K562 (cell line): ENCODE measurements around the gene PRIM1. TPM values are rescaled to one million over a fixed set of nuclear protein-coding genes. Genes with fewer than 3 reads are reported as not detected.

Experiments used
- BCL6 ChIP-seq: fragments of 250-450 bp; sonication (Bioruptor Pico); IDR thresholded peaks from 2 replicates; pipeline ENCODE4 v1.4.0; 2020
- BHLHE40 ChIP-seq: IDR thresholded peaks from 2 replicates; pipeline ENCODE4 v1.6.1; 2011; ENCODE audit warnings: low read length, improper control_type of control experiment
- CC2D1A ChIP-seq: fragments of 450-650 bp; IDR thresholded peaks from 2 replicates; pipeline ENCODE4 v1.6.1; 2017; ENCODE audit warnings: mild to moderate bottlenecking
- FUS ChIP-seq: fragments of 200-400 bp; formaldehyde crosslinking; optimal IDR thresholded peaks from 2 replicates; pipeline ENCODE3; 2017; ENCODE audit warnings: low read depth, low read length
- GATAD2A ChIP-seq: fragments of 450-650 bp; IDR thresholded peaks from 2 replicates; pipeline ENCODE4 v1.6.1; 2017
- KDM1A ChIP-seq, 2 experiments: fragments of 450-650 bp; IDR thresholded peaks; 2 replicates each; pipeline ENCODE4 v1.6.1; 2016; ENCODE audit warnings: mild to moderate bottlenecking in 2 of 2
- MBD2 ChIP-seq: sonication (generic); IDR thresholded peaks from 2 replicates; pipeline ENCODE4 v1.6.1; 2016; ENCODE audit warnings: low read depth, borderline replicate concordance
- MCM3 ChIP-seq: fragments of 450-650 bp; IDR thresholded peaks from 2 replicates; pipeline ENCODE4 v1.6.1; 2016
- NFXL1 ChIP-seq: fragments of 450-650 bp; formaldehyde crosslinking; IDR thresholded peaks from 2 replicates; pipeline ENCODE4 v1.4.0; 2021; ENCODE audit warnings: mild to moderate bottlenecking
- PHB ChIP-seq: fragments of 250-450 bp; sonication (Bioruptor Pico); IDR thresholded peaks from 2 replicates; pipeline ENCODE4 v1.5.0; 2021
- RBM14 ChIP-seq: fragments of 200-400 bp; formaldehyde crosslinking; IDR thresholded peaks from 2 replicates; pipeline ENCODE4 v1.6.1; 2018; ENCODE audit warnings: low read depth, mild to moderate bottlenecking, low read length, moderate library complexity, borderline replicate concordance; ENCODE audit not compliant: insufficient read depth
- SAFB2 ChIP-seq: fragments of 200-400 bp; formaldehyde crosslinking; IDR thresholded peaks from 2 replicates; pipeline ENCODE4 v1.6.1; 2018; ENCODE audit warnings: borderline replicate concordance, low read length, low read depth, moderate library complexity; ENCODE audit not compliant: severe bottlenecking
- SRSF3 ChIP-seq: fragments of 200-400 bp; formaldehyde crosslinking; IDR thresholded peaks from 2 replicates; pipeline ENCODE4 v1.6.1; 2016; ENCODE audit warnings: mild to moderate bottlenecking, low read length, moderate library complexity; ENCODE audit not compliant: insufficient read depth
- TCF7 ChIP-seq: sonication (generic); IDR thresholded peaks from 2 replicates; pipeline ENCODE4 v1.6.1; 2016; ENCODE audit warnings: antibody characterized with exemption, borderline replicate concordance
- TCF7L2 ChIP-seq: fragments of 150-350 bp; IDR thresholded peaks from 2 replicates; pipeline ENCODE4 v1.6.1; 2016; ENCODE audit warnings: low read depth, mild to moderate bottlenecking, low read length, moderate library complexity
- ZNF134 ChIP-seq: fragments of 250-450 bp; sonication (Bioruptor Pico); conservative IDR thresholded peaks from 2 replicates; pipeline ENCODE4 v1.4.0; 2020
- ZNF174 ChIP-seq: fragments of 250-450 bp; sonication (Bioruptor Pico); IDR thresholded peaks from 2 replicates; pipeline ENCODE4 v1.4.0; 2020; ENCODE audit warnings: mild to moderate bottlenecking
- ZNF23 ChIP-seq: fragments of 250-450 bp; sonication (Bioruptor Pico); IDR thresholded peaks from 2 replicates; pipeline ENCODE4 v1.4.0; 2020; ENCODE audit warnings: mild to moderate bottlenecking
- ZNF57 ChIP-seq: fragments of 450-650 bp; formaldehyde crosslinking; IDR thresholded peaks from 2 replicates; pipeline ENCODE4 v1.4.0; 2020; ENCODE audit warnings: mild to moderate bottlenecking, moderate library complexity
- ZNF764 ChIP-seq: fragments of 250-450 bp; sonication (Bioruptor Pico); IDR thresholded peaks from 2 replicates; pipeline ENCODE4 v1.4.0; 2020; ENCODE audit warnings: low read depth, mild to moderate bottlenecking, moderate library complexity
- polyA plus RNA-seq, 8 experiments: library from polyadenylated mRNA; depleted of rRNA in 4 of 8; stranded (reverse) in 5 of 8; unstranded in 3 of 8; fragments of >200 nt; fragmentation: Nextera tagmentation in 2 of 8; fragmentation: Illumina TruSeq in 1 of 8; extraction: Ambion mirVana in 2 of 8; extraction: Trizol in 1 of 8; gene quantifications; 2 replicates each; pipeline versions ENCODE4 v1.2.1 to v1.2.3, GENCODE V29; 2011 to 2014; ENCODE audit warnings: inconsistent platforms in 1 of 8, missing spikeins in 1 of 8
- total RNA-seq, 7 experiments: library from RNA; depleted of rRNA in 6 of 7; stranded (reverse); fragments of >200 nt in 6 of 7; fragmentation: Illumina TruSeq in 2 of 7; extraction: Trizol in 2 of 7; gene quantifications; 2 replicates each; pipeline versions ENCODE4 v1.2.1 to v1.2.3, GENCODE V29; 2011 to 2021; ENCODE audit warnings: low replicate concordance in 1 of 7
- TF ChIP-seq, protein P1 (sequence below): fragments of 200-800 bp; sonication (Bioruptor generic); IDR thresholded peaks from 2 replicates; pipeline ENCODE4 v1.6.1; 2016; ENCODE audit warnings: missing genetic modification characterization, missing compliant biosample characterization
- TF ChIP-seq, protein P2 (sequence below): sonication (generic); formaldehyde crosslinking; IDR thresholded peaks from 2 replicates; pipeline ENCODE4 v1.9.0; 2022; ENCODE audit warnings: mild to moderate bottlenecking, missing genetic modification reagents
- TF ChIP-seq, protein P3 (sequence below): fragments of 450-650 bp; IDR thresholded peaks from 2 replicates; pipeline ENCODE4 v1.6.1; 2014; ENCODE audit warnings: low read depth, mild to moderate bottlenecking, moderate library complexity, borderline replicate concordance

PRIM1 gene
- total and polyA plus RNA-seq, 9 of the 15 experiments (the other 6 are each of a cell fraction or from before 2014, with no cell fraction given), result 67.2 to 179 (median 140) TPM

DNA sequence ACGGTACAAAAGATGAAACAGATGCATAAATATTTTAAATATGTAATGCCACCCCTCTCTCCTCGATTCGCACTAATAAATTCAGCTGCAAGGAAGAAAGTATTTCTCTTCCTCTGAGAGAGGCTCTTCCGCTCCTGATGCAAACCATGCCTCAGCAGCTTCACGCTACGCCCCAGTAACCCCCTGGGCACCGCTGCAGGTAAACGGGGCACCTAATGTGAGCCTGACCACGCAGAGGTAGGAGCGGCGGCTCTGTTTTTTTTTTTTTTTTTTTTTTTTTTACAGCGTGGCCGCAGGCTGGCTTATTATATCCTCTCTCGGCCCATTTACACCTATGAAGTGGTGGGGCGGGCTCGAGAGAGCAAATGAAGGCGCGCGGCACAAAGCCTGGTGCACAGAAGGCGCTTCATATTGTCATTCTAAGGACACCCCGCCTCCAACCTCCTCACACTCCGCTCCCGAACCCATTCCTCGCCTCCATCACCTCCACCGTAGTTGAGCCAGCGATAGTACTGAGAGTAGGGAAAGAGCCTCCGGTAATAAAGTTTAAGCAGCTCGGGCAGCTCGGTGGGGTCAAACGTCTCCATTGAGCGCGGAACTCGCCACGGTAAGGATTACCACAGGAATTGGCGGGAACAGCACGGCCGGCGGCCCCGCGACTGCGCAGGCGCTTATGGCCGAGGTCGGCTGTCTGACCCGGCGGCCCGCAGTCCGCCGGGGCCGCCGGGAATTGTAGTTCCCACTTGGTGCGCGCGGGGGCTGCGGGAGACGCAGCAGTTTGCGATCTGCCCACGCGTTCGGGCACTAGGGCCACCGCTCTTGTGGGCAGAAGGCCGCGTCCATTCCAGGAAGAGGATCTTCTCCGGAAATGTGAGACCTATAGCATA lies at the start of gene PRIM1 (continued):
- TF ChIP-seq, protein P1, sequence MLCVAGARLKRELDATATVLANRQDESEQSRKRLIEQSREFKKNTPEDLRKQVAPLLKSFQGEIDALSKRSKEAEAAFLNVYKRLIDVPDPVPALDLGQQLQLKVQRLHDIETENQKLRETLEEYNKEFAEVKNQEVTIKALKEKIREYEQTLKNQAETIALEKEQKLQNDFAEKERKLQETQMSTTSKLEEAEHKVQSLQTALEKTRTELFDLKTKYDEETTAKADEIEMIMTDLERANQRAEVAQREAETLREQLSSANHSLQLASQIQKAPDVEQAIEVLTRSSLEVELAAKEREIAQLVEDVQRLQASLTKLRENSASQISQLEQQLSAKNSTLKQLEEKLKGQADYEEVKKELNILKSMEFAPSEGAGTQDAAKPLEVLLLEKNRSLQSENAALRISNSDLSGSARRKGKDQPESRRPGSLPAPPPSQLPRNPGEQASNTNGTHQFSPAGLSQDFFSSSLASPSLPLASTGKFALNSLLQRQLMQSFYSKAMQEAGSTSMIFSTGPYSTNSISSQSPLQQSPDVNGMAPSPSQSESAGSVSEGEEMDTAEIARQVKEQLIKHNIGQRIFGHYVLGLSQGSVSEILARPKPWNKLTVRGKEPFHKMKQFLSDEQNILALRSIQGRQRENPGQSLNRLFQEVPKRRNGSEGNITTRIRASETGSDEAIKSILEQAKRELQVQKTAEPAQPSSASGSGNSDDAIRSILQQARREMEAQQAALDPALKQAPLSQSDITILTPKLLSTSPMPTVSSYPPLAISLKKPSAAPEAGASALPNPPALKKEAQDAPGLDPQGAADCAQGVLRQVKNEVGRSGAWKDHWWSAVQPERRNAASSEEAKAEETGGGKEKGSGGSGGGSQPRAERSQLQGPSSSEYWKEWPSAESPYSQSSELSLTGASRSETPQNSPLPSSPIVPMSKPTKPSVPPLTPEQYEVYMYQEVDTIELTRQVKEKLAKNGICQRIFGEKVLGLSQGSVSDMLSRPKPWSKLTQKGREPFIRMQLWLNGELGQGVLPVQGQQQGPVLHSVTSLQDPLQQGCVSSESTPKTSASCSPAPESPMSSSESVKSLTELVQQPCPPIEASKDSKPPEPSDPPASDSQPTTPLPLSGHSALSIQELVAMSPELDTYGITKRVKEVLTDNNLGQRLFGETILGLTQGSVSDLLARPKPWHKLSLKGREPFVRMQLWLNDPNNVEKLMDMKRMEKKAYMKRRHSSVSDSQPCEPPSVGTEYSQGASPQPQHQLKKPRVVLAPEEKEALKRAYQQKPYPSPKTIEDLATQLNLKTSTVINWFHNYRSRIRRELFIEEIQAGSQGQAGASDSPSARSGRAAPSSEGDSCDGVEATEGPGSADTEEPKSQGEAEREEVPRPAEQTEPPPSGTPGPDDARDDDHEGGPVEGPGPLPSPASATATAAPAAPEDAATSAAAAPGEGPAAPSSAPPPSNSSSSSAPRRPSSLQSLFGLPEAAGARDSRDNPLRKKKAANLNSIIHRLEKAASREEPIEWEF (CRISPR knock-in tag), result 0 out of 2 replicates have a peak, but pooled peaks have one; percentile 19
- no peak for TF ChIP-seq BCL6 (CRISPR knock-in tag)
- no peak for TF ChIP-seq SRSF3
- TF ChIP-seq GATAD2A, result peak; percentile 24; the same call in 1 of the 2 replicates
- peak; percentile 35; the same call in 1 of the 2 replicates for TF ChIP-seq BHLHE40
- TF ChIP-seq ZNF23, result no peak
- no peak for TF ChIP-seq RBM14
- no peak for TF ChIP-seq TCF7L2
- TF ChIP-seq ZNF174 (CRISPR knock-in tag), result no peak
- no peak for TF ChIP-seq KDM1A (IDR thresholded peaks at IDR 0.05)
- TF ChIP-seq FUS, result no peak
- TF ChIP-seq PHB, result no peak
- TF ChIP-seq ZNF764 (CRISPR knock-in tag), result no peak
- no peak for TF ChIP-seq ZNF134 (CRISPR knock-in tag)
- no peak for TF ChIP-seq TCF7
- TF ChIP-seq SAFB2, result no peak
- TF ChIP-seq NFXL1 (CRISPR knock-in tag), result no peak
- TF ChIP-seq, protein P2, sequence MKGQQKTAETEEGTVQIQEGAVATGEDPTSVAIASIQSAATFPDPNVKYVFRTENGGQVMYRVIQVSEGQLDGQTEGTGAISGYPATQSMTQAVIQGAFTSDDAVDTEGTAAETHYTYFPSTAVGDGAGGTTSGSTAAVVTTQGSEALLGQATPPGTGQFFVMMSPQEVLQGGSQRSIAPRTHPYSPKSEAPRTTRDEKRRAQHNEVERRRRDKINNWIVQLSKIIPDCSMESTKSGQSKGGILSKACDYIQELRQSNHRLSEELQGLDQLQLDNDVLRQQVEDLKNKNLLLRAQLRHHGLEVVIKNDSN, result 0 out of 2 replicates have a peak, but pooled peaks have one; percentile 11
- TF ChIP-seq MCM3, result no peak
- no peak for TF ChIP-seq ZNF57 (CRISPR knock-in tag)
- peak; percentile 43; the same call in 1 of the 2 replicates for TF ChIP-seq MBD2
- no peak for TF ChIP-seq CC2D1A
- TF ChIP-seq, protein P3, sequence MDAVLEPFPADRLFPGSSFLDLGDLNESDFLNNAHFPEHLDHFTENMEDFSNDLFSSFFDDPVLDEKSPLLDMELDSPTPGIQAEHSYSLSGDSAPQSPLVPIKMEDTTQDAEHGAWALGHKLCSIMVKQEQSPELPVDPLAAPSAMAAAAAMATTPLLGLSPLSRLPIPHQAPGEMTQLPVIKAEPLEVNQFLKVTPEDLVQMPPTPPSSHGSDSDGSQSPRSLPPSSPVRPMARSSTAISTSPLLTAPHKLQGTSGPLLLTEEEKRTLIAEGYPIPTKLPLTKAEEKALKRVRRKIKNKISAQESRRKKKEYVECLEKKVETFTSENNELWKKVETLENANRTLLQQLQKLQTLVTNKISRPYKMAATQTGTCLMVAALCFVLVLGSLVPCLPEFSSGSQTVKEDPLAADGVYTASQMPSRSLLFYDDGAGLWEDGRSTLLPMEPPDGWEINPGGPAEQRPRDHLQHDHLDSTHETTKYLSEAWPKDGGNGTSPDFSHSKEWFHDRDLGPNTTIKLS, result peak; percentile 89
